Panc1 (cell line): ENCODE results near the gene EPHB6. TPM values are rescaled to one million over a fixed set of nuclear protein-coding genes. Genes with fewer than 3 reads are reported as not detected.

Experiments used
- ATAC-seq: fragments of 200-7000 bp; cut with Tn5 transposase; 2 replicates; pipeline ENCODE4 v1.9.1; 2020; ENCODE audit warnings: mild to moderate bottlenecking, moderate library complexity
- BruUV-seq: library from RNA; stranded (reverse); fragments of 400-500 nt; replicated peaks from 2 replicates; lab custom pipeline; 2021; lab: Mats Ljungman, UMichigan
- CTCF ChIA-PET: fragments of 300-600 bp; sonication (Branson Sonifier 250); formaldehyde crosslinking; loops from one replicate; lab custom pipeline; 2022; ENCODE audit warnings: antibody characterized with exemption; lab: Charles Lee
- POLR2A ChIA-PET: fragments of 300-600 bp; sonication (Branson Sonifier 250); formaldehyde crosslinking; loops from one replicate; lab custom pipeline; 2022; ENCODE audit warnings: antibody characterized with exemption; lab: Charles Lee
- DNase-seq: peaks from one replicate; pipeline ENCODE4 v3.0.0-alpha.2; 2010; ENCODE audit warnings: low read depth, low spot score
- H3K27ac ChIP-seq: 2 replicates; pipeline ENCODE4 v1.5.1; 2011; ENCODE audit warnings: mild to moderate bottlenecking, low read length, inconsistent platforms
- H3K27me3 ChIP-seq: fragments of 200-500 bp; sonication (Bioruptor generic); 2 replicates; pipeline ENCODE4 v1.6.0; 2014; ENCODE audit warnings: low read length, inconsistent platforms; ENCODE audit not compliant: control insufficient read depth, insufficient read depth
- H3K36me3 ChIP-seq: fragments of 200-500 bp; sonication (Bioruptor generic); 2 replicates; pipeline ENCODE4 v1.5.1; 2014; ENCODE audit warnings: inconsistent platforms, mild to moderate bottlenecking, low read length, moderate library complexity; ENCODE audit not compliant: control insufficient read depth, insufficient read depth
- H3K4me1 ChIP-seq: 2 replicates; pipeline ENCODE4 v1.5.1; 2011; ENCODE audit warnings: inconsistent platforms, mild to moderate bottlenecking, low read length, moderate library complexity; ENCODE audit not compliant: control insufficient read depth, insufficient read depth
- H3K4me3 ChIP-seq, 2 experiments: 2 replicates each; pipeline ENCODE4 v1.5.1; 2011 to 2012; ENCODE audit warnings: low read depth in 2 of 2, low read length in 2 of 2, mild to moderate bottlenecking in 2 of 2, inconsistent platforms in 1 of 2, moderate library complexity in 1 of 2
- H3K9me3 ChIP-seq: fragments of 200-500 bp; sonication (Bioruptor generic); 2 replicates; pipeline ENCODE4 v1.5.1; 2014; ENCODE audit warnings: low read depth, mild to moderate bottlenecking, inconsistent platforms, low read length, moderate library complexity; ENCODE audit not compliant: control insufficient read depth, insufficient read depth
- CTCF ChIP-seq: fragments of 450-650 bp; IDR thresholded peaks from 2 replicates; pipeline ENCODE4 v1.5.1; 2017; ENCODE audit warnings: mild to moderate bottlenecking
- POLR2AphosphoS5 ChIP-seq: IDR thresholded peaks from 2 replicates; pipeline ENCODE4 v1.6.1; 2012; ENCODE audit warnings: mild to moderate bottlenecking, low read depth, low read length, moderate library complexity
- REST ChIP-seq, 2 experiments: IDR thresholded peaks; 2 replicates each; pipeline ENCODE4 v1.6.1; 2011 to 2012; ENCODE audit warnings: low read depth in 2 of 2, control low read depth in 1 of 2, low read length in 1 of 2, mild to moderate bottlenecking in 1 of 2, moderate library complexity in 1 of 2; ENCODE audit not compliant: insufficient read depth in 1 of 2
- SIN3A ChIP-seq: IDR thresholded peaks from 2 replicates; pipeline ENCODE4 v1.6.1; 2012; ENCODE audit warnings: low read depth, mild to moderate bottlenecking, low read length, moderate library complexity, borderline replicate concordance; ENCODE audit not compliant: insufficient read depth
- TCF7L2 ChIP-seq: IDR thresholded peaks from 2 replicates; pipeline ENCODE4 v1.6.1; 2011; ENCODE audit warnings: mild to moderate bottlenecking, low read depth, low read length, inconsistent platforms
- in situ Hi-C: cut with HindIII; loops from 2 replicates; pipeline ENCODE4 v1.10.0; 2016; ENCODE audit warnings: low sequenced_read_pairs, low pct_unique_long_range_greater_than_20kb
- intact Hi-C: fragments of 100-400 bp; cut with micrococcal nuclease; formaldehyde crosslinking; loops from one replicate; pipeline ENCODE4 v1.10.0; 2022; ENCODE audit not compliant: unreplicated experiment
- total RNA-seq: library from RNA; stranded (reverse); gene quantifications from one replicate; pipeline ENCODE4 v1.2.1, GENCODE V29; 2021; ENCODE audit not compliant: unreplicated experiment

EPHB6 gene
- total RNA-seq, 1 experiment from 2014 or later, result 0.54 TPM

- DNase-seq, result no peak
- intact Hi-C loops, result loop anchor here (1.0 to 10.0 kb wide), 2 partner anchors 179 to 276 kb away; no protein-coding TSS in a partner anchor
- CTCF ChIA-PET, result interaction anchor here (0.7 to 1.8 kb wide), 7 partner anchors 11 to 276 kb away, joined by 3 to 4 read pairs (median 3); no protein-coding TSS in a partner anchor
These were observed 43.6 kb upstream of the EPHB6 start for GRCh38 chr7:142811154-142811737.

More at GRCh38 chr7:142811154-142811737, 43.6 kb upstream of the EPHB6 start:
- Histone ChIP-seq H3K9me3 (no peaks in the 10 kb centered on the region), H3K4me1 (no peaks in the 10 kb centered on the region), H3K4me3 (no peak overlapping the region), H3K27me3 (peaks cover 9% of the 10 kb centered on the region), H3K36me3 (no peaks in the 10 kb centered on the region), H3K27ac (no peak overlapping the region)
- in situ Hi-C loops, result no loop called here
- POLR2A ChIA-PET, result no interaction called here
- no TSS peak for BruUV-seq
- no peak for ATAC-seq
- TF ChIP-seq SIN3A, result no peak
- peak; percentile 72 for TF ChIP-seq CTCF
- no peak for TF ChIP-seq POLR2AphosphoS5
- TF ChIP-seq REST (IDR thresholded peaks at IDR 0.05; ENCODE audit: insufficient read depth in 1 of 2, low read depth in 2 of 2, low read length in 1 of 2), result no peak
- TF ChIP-seq TCF7L2, result no peak
